GM10248 (cell line): ENCODE data around the gene CAMTA1.

Experiments used
- CTCF ChIA-PET: fragments of 300-600 bp; sonication (Branson Sonifier 250); formaldehyde crosslinking; extraction: SDS; loops from one replicate; lab custom pipeline; 2021; ENCODE audit warnings: antibody characterized with exemption; lab: Yijun Ruan, JAX
- POLR2A ChIA-PET: fragments of 350-650 bp; sonication (Branson Sonifier 250); formaldehyde crosslinking; extraction: SDS; loops from one replicate; lab custom pipeline; 2020; ENCODE audit warnings: antibody characterized with exemption; lab: Yijun Ruan, JAX
- DNase-seq: peaks from one replicate; pipeline ENCODE4 v3.0.0; 2012; ENCODE audit errors: extremely low spot score
- CTCF ChIP-seq: IDR thresholded peaks from 2 replicates; pipeline ENCODE4 v1.5.1; 2012; ENCODE audit warnings: mild to moderate bottlenecking, low read depth; ENCODE audit errors: extremely low read depth, missing control alignments, control extremely low read depth

CAMTA1 gene

GRCh38 chr1:6886523-6886922 is 101.3 kb downstream of the CAMTA1 start:
- TF ChIP-seq CTCF = no peak
- CTCF ChIA-PET = interaction anchor here (0.8 to 1.3 kb wide), 3 partner anchors 10 to 167 kb away, joined by 3 to 4 read pairs (median 4); no protein-coding TSS in a partner anchor
- POLR2A ChIA-PET = no interaction called here
- no peak for DNase-seq

GRCh38 chr1:6888268-6888667 is 103.0 kb downstream of the CAMTA1 start:
- CTCF ChIA-PET = interaction anchor here (1.2 to 3.7 kb wide), 7 partner anchors 16 to 169 kb away, joined by 3 to 23 read pairs (median 4); partner anchors contain the start of gene CAMTA1
- no peak for TF ChIP-seq CTCF
- POLR2A ChIA-PET = no interaction called here
- DNase-seq = no peak

GRCh38 chr1:6888870-6889269 is 103.6 kb downstream of the CAMTA1 start:
- ChIA-PET POLR2A (no interaction called here), CTCF (interaction anchor here (1.3 to 3.7 kb wide), 10 partner anchors 11 to 170 kb away, joined by 3 to 23 read pairs (median 6); partner anchors contain the start of gene CAMTA1)
- no peak for DNase-seq
- no peak for TF ChIP-seq CTCF

- ChIA-PET CTCF (interaction anchor here (0.7 to 3.7 kb wide), 22 partner anchors 9 to 189 kb away, joined by 3 to 23 read pairs (median 6); partner anchors contain the start of gene DNAJC11), POLR2A (interaction anchor here (0.6 kb wide), 1 partner anchor 87 kb away, joined by 3 read pairs; no protein-coding TSS in a partner anchor)
- peak; percentile 83 for TF ChIP-seq CTCF
- no peak for DNase-seq
Observed at GRCh38 chr1:6889875-6890480, 104.7 kb downstream of the CAMTA1 start.

- ChIA-PET CTCF (interaction anchor here (0.7 to 3.7 kb wide), 21 partner anchors 8 to 189 kb away, joined by 3 to 23 read pairs (median 6); partner anchors contain the start of gene DNAJC11), POLR2A (no interaction called here)
- TF ChIP-seq CTCF = no peak
- no peak for DNase-seq
Observed at GRCh38 chr1:6890686-6891085, 105.4 kb downstream of the CAMTA1 start.

- TF ChIP-seq CTCF = no peak
- POLR2A ChIA-PET = no interaction called here
- no peak for DNase-seq
- CTCF ChIA-PET = interaction anchor here (0.9 to 3.7 kb wide), 6 partner anchors 10 to 165 kb away, joined by 3 to 23 read pairs (median 6); no protein-coding TSS in a partner anchor
Observed at GRCh38 chr1:6891781-6892579, 106.7 kb downstream of the CAMTA1 start.
